ENCODE data around the gene DST.
A peak's percentile ranks its signal among the peaks of the same experiment; 100 is the strongest.

Gene DST

DNA sequence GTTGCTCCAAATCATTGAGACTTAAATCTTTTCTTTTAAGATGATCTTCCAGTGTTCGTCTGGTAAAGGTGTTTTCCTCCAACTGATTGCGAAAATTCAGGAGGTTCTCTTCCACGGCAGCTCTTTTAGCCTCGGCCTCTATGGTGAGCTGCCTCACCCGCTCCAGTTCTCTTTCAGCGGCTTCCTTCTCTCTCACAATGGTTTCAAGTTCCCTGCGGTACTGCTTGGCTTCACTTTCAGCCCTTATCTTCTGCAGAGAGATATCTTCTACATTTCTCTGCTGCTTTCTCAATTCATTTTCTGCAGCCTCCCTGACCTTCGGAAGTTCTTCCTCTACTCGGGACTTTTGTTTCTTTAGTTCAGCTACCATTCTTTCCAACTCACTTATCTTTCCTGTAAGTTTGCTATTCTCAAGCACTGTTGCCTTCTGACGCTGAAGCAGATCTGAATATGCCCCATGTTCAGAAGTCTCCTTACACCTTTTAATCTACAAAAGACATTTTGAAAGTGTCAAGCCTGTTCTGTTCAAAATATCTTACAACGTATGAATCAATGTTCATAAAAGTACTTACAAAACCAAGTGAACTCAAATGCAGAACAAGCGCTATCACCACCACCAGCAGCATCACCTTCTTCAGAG is 22.3 kb downstream of the DST start:
- DNase-seq: no peak

DNA sequence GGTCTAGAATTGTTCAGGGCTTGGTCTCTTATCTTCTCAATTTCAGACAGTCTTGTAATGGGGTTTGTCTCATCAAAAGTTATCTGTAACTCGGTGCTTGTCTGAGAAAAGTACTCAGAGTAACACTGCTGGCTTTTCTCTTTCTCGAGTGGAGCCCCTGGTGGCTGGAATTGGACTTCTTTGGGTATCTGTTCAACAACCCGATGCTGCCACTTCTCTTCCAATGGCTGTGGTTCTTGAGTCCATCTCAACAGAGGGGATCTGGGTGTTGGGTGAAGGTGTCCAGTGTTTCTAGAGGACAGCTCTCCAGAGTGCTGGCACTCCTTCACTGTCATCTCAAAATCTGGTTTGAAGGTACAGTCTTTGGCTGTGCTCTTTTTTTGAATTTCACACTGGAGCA is 24.6 kb downstream of the DST start:
- no peak for DNase-seq

DNA sequence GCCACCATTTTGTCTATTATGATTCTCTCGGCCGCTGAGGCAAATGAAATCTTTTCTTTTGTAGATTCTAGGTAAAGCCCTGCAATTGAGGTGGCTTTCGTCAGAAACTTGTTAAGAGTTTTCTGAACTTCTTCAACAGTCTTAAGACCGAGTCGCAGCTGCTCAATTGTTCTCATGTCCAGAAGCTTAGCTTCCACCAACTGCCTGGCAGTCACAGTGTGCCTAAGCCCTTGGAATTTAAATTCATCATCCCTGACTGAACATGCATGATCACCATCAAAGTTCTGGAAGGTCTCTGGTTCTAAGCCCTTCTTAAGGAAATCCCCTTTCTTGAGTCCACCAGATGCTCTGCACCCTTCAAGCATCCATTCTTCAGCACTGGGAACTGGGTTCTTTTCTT is 25.7 kb downstream of the DST start:
- no peak for DNase-seq

DNA sequence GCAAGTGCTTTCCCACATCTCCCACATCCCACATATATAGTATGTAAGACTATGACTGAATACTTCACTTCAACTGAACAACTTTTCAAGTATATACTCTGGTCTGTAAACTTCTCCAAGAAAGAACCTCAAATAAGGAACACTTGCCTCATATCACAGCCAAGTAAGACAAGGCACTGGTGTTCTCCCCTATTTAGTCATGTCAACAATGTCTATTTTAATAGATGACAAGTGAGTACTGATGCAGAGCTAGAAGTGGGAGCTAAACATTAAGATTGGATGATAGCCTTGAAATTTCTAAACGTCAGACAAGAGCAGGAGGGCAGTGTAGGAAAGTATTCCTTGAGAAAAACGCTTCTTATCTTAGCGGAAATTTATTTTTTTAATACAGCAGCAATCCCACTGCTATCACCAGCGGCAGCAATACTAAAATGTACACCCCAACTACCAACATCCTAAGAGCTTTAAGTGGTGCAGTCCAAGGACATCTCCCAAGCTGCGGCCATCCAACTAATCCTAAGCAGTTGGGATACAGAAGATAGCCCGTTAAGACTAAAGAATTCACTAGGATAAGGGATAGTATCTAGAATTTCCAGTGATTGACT is 29.3 kb downstream of the DST start:
- DNase-seq: no peak

DNA sequence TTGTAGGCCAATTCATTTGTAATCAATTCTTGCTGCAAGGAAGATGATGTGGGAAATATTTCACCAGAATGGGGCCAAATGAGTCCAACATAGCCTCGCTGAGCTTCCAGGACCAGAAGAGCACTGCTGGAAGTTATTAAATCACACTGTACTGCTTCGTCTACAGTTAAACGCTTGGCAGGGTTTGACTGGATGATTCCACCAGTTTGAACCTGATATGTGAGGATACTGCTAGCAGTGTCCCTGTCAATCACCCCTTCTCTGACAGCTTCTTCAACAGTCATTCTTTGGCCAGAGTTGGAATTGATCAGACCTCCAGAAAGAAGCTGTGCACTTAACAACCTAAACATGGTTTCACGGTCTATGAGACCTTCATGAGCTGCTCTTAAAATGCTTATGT is 34.4 kb downstream of the DST start:
- DNase-seq: no peak

DNA sequence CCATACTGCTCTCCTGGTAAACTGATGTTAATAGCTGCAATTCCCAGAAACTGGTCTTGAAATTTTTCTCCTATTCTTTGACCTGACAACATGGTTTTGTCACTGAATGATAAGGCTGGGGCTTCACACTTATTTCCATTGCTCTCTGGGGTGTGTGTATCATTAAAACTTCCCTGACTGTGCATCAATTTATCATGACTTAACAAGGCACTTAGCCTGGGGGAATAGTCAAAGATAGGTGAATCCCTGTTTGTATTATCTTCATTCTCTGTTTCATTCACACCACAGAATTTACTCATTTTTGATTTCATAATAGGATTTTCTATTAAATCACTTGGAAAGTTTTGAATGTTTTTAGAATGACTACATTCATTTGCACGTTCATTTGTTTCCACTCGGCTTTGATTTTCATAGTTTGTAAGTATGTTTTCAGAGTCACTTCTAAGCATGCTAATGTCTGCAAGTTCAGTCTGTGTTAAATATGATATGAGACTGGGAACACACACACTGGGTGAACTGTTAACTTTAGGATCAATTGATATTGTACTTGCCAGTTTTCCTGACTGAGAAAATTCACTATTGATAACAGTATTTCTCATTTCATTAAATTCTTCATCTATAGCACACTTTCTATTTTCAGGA is 35.5 kb downstream of the DST start:
- DNase-seq: no peak

DNA sequence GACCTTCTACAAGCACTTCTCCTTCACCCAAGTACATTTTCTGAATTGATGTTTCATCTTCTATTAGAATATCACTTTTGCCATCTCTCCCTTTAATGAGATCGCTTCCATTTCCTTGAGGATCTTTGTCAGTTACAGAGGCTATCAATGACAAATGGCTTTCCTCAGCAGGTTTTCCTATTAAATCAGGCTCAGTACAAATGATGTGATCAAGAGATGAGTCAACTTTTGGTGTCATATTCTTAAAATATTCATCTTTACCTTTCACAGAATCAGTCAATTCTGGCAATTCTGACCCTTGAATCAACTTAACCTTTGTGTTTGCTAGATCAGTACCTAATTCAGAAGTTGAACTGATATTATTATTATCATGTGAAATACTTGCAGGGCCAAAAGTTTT is 37.3 kb downstream of the DST start:
- DNase-seq: no peak

DNA sequence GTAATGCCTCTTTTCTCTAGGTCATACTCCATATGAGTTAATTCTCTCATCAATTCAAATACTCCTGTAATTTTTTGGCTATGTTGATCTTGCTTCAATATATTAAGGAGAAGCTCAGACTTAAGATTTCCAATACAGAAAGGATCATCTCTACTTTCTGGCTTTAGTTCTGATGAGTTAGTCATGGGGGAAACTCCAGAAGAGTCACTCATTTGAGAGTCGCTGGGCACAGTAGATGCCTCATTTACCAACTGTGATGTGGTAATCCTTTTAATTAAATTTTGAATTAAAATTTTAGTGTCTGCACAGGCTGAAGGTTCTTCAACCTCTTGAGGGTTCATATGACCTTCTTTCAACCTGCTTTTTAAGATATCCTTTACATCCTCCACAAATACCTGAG is 38.5 kb downstream of the DST start:
- DNase-seq: no peak

DNA sequence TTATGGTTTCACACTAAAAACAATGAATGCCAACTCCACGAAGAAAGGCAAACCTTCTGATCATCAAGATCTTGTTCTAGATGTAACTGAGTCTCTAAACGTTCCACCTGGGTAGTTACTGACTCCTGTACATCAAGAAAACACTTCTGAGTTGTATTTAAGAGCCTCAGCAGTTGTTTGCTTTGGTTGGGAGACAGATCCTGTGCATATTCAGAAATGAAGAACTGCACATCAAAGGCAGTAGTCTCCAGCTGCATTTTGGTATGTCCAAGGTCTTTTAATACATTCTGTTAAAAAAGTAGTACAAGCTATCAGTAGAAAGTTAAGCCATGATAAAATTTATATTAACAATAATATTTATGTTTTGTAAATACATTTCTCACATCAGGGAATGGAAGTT is 41.3 kb downstream of the DST start:
- no peak for DNase-seq

DNA sequence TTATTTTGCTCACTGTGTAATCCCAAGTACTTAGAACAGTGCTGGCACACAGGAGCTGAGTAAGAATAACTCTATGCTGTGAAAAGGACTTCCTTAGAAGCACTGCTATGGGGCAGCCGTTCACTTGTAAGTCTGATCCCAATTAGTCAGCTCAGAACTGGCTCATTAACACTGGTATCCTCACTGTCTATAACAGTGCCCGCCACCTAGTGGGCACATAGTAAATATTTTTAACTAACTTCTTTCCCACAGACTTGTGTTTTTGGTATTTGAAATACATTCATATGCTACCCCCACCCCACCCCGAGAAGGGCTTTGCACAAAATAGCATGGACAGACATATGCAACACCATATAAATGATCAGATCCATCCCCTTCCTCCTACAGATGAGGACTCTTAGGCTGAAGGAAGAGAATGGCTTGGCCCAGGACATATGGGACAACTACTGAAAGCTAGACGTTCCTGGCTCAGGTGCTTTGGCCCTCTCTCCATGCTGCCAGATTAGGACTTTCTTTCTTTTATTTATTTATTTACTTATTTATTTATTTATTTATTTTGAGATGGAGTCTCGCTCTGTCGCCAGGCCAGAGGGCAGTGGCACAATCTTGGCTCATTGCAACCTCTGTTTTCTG is 47.1 kb downstream of the DST start:
- DNase-seq: peak; percentile 9 to 59

DNA sequence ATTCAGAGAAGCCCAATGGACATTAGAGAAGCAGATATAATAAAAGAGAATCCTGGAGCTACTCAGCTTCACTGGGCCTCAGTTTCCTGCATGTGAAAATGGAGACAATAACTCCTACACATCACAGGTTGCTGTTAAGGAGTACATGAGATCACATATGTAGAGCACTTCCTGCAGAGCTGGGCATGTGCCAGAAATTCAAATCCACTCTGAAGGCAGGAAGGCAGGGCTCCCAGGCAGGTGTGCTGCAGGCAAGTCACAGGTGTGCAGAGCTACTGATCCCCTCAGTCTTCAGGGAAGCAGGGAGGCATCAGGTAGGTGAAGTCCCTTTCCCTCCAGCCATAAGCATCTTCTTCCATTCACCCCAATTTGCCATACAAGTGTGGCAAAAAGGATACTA is 48.0 kb downstream of the DST start:
- peak; percentile 11 to 49 for DNase-seq

DNA sequence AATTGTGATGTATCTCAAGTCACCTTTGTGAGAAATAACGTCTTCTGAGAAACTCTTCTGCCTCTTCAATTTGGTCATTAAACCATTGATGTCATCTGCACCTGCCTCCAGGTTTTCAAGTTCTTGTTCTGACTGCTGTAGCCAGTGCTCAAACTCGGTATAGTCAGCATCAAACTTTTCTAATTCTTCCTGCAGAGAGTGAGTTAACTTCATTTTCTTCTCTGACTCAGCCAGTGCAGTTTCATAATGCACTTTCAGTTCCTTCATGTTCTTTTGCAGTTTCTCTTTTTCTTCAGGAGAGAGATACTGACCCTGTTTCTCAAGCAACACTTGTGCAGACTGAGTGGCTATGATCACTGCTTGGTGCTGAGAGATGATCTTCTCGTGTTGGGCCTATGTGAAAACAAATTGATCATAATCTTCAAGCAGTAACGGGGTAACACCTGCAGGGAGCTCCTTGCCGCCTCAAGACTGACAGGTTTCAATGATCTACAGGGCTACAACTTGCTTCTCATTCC is 48.8 kb downstream of the DST start:
- no peak for DNase-seq

DNA sequence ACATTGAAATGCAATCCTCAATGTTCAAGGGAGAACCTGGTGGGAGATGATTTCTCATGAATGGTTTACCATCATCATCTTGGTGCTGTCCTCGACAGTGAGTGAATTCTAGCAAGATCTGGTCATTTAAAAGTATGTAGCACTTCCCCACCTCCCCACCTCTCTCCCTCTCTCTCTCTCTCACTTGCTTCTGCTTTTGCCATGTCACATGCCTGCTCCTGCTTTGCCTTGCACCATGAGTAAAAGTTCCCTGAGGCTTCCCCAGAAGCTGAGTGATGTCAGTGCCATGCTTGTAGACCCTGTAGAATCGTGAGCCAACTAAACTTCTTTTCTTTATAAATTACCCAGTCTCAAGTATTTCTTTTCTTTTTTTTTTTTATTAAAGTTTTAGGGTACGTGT is 60.5 kb downstream of the DST start:
- DNase-seq: no peak

DNA sequence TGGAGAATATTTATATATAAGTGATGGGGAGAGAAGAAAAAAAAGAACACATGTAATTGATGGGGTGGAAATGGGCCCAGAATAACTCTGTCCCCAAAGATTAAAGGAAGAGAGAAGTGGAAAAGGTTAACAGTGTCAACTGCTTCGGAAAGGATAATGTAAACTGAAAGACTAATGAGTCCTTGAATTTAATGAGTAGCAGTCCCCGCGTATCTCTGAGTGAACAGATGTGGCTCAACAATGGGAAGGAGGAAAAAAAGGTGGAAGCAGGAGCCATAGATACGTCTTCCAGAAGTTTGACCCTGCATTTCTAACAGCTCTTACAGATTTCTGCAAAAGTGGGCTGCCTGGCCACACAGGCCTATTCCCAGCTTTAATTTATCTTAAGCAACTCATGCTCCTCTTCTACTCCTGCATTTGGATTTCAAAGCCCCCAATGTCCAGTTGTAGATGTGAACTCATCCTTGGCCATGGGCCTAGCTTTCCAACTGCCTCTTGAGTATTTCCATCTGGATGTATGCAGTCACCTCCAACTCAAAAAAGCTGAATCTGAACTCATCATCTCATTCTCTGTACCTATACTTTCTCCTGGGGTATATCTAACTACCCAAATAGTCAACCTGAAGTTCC is 61.3 kb downstream of the DST start:
- DNase-seq: no peak

DNA sequence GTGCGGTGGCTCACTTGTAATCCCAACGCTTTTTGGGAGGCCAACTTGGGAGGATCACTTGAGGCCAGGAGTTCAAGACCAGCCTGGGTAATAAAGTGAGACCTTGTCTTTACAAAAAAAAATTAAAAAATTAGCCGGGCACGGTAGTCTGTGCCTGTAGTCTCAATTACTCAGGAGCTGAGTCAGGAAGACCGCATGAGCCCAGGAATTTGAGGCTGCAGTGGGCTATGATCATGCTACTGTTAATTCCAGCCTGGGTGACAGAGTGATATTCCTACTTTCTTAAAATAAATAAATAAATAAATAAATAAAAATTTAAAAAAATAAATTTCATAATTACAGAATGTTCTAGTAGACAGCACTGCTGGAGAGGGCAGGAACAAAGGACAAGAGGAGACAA is 62.4 kb downstream of the DST start:
- DNase-seq: no peak

DNA sequence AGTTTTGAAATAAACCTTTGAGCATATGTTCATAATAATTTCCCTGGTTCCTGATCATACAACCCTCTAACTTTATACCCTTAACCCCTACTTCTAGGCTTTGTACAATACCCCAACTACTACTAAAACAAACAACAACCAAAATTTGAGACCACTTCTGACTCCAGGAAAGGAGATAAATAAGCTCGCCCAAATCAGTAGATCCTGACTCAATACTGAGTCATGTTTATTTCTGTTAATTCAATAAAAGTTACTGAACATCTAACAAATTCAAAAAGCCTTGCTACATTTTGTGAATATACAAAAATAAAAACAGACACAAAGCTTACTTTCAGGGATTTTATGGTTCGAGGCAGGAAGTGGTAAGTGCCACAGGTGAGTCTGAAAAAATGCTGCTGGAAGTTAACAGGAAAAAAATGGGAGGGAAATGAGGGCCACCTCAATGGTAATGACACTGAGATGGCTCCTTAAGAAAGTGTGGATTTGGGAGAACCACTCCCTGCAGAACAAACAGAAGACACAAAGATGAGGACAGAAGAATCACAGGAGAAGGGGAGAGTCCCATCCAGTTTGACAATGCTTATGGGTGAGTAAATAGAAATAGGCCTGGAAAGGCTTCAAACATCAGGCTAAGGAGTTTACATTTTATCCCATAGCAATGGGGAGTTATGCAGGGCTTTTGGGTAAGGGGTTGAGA is 63.4 kb downstream of the DST start:
- DNase-seq: no peak

DNA sequence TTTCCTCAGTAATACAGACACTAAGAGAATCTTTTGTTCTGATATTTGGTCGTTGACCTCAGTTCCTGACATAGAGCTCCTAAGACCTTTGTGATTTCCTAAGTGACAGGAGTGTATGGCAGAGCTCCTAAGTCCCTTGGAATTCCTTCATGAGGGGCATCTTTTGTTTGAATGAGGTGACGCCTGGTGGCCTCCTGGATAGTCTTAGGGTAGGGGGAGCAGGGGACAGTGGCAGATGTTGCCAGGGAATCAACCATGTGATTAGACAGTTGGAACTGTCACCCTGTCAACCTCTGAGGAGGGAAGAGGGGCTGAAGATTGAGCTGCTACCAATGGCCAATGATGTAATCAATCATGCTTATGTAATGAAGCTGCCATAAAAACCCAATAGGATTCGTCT is 67.0 kb downstream of the DST start:
- DNase-seq: no peak

DNA sequence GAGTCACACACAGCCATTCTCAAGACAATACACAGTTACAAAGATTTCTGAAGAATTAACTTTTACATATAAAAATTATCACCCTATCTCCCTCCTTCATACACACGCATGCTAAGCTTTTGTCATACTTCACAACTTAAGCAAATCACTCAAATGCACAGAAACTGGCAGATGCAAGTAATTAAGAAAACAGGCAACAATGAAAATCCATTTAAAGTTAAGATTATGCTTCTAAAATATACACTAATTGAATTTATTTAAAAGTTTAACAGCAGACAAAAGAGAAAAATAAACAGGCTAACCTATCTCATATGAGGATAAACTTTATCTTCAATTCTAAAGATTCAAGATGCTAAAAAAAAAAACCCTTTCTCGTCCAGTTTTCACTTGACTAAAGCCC is 68.4 kb downstream of the DST start:
- no peak for DNase-seq

DNA sequence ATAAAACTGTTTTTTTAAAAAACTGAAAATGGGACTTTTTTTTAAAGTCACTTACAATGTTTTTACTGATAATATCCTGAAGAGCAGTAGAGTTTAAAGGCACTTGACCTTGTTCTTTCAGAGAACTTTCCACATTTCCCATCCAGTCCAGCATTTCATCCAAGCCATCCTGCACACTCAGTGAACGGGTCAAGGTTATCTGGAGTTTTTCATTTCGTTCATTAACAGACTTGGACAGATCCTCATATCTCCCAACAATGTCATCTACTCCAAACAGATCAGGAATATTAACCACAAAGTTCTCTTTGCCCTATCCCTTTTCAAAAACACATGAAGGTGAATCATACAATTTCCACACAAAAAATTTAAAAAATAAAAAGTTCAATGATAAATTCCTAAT is 69.1 kb downstream of the DST start:
- DNase-seq: no peak

DNA sequence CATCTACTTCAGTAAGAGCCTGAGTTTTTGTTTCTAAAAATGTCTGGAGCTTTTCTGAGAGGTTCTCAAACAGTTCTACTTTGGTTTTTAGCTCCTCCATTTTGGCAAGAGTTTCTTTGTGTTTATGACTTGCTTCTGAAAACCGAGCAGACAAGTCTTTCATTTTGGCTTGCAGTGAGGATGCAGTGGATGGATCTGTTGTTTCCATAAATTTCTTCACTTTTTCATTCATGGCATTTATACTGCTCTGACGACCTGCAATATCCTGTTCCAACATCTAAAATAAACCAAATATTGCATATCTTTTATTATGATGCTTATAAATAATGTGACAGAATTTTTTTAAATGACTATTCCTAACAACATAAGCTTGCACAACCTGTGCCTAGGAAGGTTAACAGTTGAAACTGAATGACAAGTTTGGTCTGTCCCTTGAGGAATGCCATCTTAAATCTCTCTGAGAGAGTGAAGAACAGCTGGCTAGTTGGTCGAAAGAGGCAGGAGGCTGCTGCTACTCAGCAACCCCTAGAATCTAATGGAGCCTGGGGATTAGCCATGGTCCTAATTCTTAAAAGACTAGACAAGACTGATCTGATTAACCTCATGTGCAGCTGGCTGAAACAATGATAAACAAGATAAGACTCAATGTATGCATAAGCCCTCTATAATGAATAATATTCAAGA is 69.8 kb downstream of the DST start:
- DNase-seq: no peak

DNA sequence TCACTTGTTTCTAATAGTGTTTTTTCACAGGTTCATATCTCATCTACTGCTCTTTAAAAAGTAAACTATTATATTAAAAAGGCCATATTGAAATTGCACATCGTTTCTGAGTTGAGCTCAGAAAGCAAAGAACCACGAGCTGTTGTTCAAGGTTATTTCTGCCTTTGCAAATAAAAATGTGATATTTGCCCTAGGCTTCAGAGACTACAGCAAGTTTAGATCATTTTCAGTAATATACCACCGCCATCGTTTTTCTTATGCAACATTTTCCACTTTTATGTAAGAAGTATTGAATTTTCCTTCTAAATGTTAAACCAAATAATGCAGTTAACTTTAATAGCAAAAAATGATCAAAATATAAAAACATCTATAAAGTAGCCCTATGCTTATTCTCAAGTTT is 71.1 kb downstream of the DST start:
- DNase-seq: no peak

Data from NCI-H526 (cell line).